ENCODE data around the gene C1orf198. TPM values are rescaled to one million over a fixed set of nuclear protein-coding genes. Genes with fewer than 3 reads are reported as not detected.

Gene C1orf198
- total RNA-seq, 1 donor from 2014 or later = 48.5 TPM

DNA sequence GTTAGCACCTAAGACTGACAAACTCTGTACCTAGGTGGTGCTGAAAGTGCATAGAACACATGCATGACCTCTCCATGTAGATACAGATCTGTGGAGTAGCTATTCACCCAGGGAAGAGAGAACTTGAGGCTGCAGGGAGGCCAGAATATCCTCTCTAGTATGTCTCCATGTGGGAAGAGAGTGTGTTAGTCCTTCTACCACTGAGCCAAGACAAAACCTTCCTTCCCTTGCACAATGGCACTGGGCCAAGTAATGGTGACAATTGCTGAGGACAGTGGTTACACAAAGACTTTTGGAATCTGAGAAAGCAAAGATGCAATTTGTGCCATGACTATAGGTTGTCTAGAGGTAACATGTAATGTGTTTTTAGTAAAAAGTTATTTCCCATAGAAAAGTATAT lies 52.3 kb downstream of the C1orf198 start:
- H3F3A ChIP-seq (ENCODE audit: low read depth) = no peaks in the 10 kb centered on the region
- H3K4me2 ChIP-seq = no peak overlapping the region
- H3K9me3 ChIP-seq (ENCODE audit: low read depth) = peaks cover 18% of the 10 kb centered on the region
- no peak overlapping the region for H3K4me3 ChIP-seq
- H3K27me3 ChIP-seq = no peaks in the 10 kb centered on the region
- Mint-ChIP-seq H3K27ac (no peak overlapping the region), H3K4me1 (peaks cover 13% of the 10 kb centered on the region), H3K9me3 (peaks cover 16% of the 10 kb centered on the region), H3K4me3 (no peak overlapping the region), H3K27me3 (ENCODE audit: insufficient read depth, low read depth) (peaks cover 13% of the 10 kb centered on the region), H3K36me3 (no peaks in the 10 kb centered on the region)
- no peaks in the 10 kb centered on the region for H3K36me3 ChIP-seq
- H3K79me2 ChIP-seq (ENCODE audit: low read depth) = no peaks in the 10 kb centered on the region
- no peaks in the 10 kb centered on the region for H4K20me1 ChIP-seq (ENCODE audit: low read depth)
- no peak overlapping the region for H3K27ac ChIP-seq
- no peak for TF ChIP-seq EZH2phosphoT487 (IDR thresholded peaks at IDR 0.05)
- TF ChIP-seq, protein P1, sequence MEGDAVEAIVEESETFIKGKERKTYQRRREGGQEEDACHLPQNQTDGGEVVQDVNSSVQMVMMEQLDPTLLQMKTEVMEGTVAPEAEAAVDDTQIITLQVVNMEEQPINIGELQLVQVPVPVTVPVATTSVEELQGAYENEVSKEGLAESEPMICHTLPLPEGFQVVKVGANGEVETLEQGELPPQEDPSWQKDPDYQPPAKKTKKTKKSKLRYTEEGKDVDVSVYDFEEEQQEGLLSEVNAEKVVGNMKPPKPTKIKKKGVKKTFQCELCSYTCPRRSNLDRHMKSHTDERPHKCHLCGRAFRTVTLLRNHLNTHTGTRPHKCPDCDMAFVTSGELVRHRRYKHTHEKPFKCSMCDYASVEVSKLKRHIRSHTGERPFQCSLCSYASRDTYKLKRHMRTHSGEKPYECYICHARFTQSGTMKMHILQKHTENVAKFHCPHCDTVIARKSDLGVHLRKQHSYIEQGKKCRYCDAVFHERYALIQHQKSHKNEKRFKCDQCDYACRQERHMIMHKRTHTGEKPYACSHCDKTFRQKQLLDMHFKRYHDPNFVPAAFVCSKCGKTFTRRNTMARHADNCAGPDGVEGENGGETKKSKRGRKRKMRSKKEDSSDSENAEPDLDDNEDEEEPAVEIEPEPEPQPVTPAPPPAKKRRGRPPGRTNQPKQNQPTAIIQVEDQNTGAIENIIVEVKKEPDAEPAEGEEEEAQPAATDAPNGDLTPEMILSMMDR (IDR thresholded peaks at IDR 0.05) = no peak
- TF ChIP-seq EZH2 (IDR thresholded peaks at IDR 0.05) = no peak
- H3K4me1 ChIP-seq = no peaks in the 10 kb centered on the region
- no peak overlapping the region for H3K9ac ChIP-seq
- DNase-seq (ENCODE audit: low spot score) = no peak
- H2AFZ ChIP-seq (replicated peaks) = no peak overlapping the region

DNA sequence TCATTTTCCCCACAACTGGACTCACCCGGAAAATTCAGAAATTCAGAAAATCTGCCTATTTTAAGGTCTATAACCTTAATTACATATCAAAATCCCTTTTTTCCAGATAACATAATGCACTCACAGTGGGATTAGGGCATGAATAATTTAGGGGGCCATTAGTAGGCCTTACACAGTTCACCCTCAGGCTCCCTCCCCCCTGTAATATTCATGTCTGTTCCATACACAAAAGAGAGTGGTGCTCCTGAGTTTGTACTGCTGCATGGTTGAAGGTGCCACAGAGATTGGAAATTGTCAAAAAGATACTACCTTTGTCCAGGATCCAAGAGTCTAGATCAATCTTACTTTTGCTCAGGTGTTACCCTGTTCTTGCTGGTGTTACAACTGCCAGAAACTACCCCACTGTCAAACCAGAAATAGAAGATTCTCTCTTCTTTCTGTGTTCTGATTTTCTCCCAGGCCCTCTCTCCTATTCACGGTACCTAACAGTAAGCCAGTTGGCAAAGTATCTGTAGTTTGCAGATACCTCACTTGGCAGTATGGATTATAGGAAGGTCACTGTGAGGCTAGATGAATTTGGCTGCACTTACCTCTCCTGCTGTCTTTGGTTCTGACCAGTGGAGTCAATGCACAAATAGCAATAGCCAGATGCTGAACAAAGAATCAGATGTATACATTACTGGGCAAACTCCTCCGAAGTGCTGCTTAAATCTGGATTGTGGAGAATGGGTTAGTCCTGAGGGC lies 53.2 kb downstream of the C1orf198 start:
- Mint-ChIP-seq H3K27me3 (ENCODE audit: insufficient read depth, low read depth) (peaks cover 10% of the 10 kb centered on the region), H3K27ac (no peak overlapping the region)
- H3K27ac ChIP-seq = no peak overlapping the region

DNA sequence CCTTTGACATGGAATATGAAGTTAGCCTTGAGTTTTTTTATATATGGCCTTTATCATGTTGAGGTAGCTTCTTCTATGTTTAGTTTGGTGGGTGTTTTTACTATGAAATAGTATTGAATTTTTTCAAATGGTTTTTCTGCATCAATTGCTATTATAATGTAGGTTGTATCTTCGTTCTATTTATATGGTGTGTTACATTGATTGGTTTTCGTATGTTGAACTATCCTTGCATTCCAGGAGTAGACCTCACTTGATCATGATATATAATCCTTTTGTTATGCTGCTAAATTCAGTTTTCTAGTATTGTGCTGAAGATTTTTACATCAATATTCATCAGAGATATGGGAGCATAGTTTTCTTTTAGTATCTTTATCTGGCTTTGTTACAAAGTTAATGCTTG lies 55.8 kb downstream of the C1orf198 start:
- H3K36me3 Mint-ChIP-seq = no peaks in the 10 kb centered on the region
- peaks cover 16% of the 10 kb centered on the region for H3K9me3 Mint-ChIP-seq
- peaks cover 4% of the 10 kb centered on the region for H3K27me3 Mint-ChIP-seq (ENCODE audit: insufficient read depth, low read depth)
- H3K9me3 ChIP-seq (ENCODE audit: low read depth) = peaks cover 18% of the 10 kb centered on the region
- no peaks in the 10 kb centered on the region for H4K20me1 ChIP-seq (ENCODE audit: low read depth)
- H3F3A ChIP-seq (ENCODE audit: low read depth) = no peaks in the 10 kb centered on the region
- no peak overlapping the region for H3K27ac ChIP-seq
- H3K27ac Mint-ChIP-seq = no peak overlapping the region
- H3K4me3 Mint-ChIP-seq = no peak overlapping the region
- no peaks in the 10 kb centered on the region for H3K27me3 ChIP-seq
- no peak overlapping the region for H3K4me3 ChIP-seq
- no peaks in the 10 kb centered on the region for H3K79me2 ChIP-seq (ENCODE audit: low read depth)
- H3K9ac ChIP-seq = no peak overlapping the region
- no peak for DNase-seq (ENCODE audit: low spot score)
- H3K4me1 ChIP-seq = no peaks in the 10 kb centered on the region
- no peaks in the 10 kb centered on the region for H3K36me3 ChIP-seq
- TF ChIP-seq, protein P1 (IDR thresholded peaks at IDR 0.05) = no peak
- TF ChIP-seq EZH2phosphoT487 (IDR thresholded peaks at IDR 0.05) = no peak
- TF ChIP-seq EZH2 (IDR thresholded peaks at IDR 0.05) = no peak
- H3K4me1 Mint-ChIP-seq = peaks cover 5% of the 10 kb centered on the region
- no peak overlapping the region for H3K4me2 ChIP-seq
- H2AFZ ChIP-seq (replicated peaks) = no peak overlapping the region

More for the DNA sequence above, 53.2 kb downstream of the C1orf198 start:
- no peak overlapping the region for H3K4me3 ChIP-seq
- no peaks in the 10 kb centered on the region for H3K79me2 ChIP-seq (ENCODE audit: low read depth)
- H4K20me1 ChIP-seq (ENCODE audit: low read depth) = no peaks in the 10 kb centered on the region
- no peak for DNase-seq (ENCODE audit: low spot score)
- H3K4me2 ChIP-seq = no peak overlapping the region
- peaks cover 18% of the 10 kb centered on the region for H3K9me3 ChIP-seq (ENCODE audit: low read depth)
- no peak overlapping the region for H2AFZ ChIP-seq (replicated peaks)
- no peaks in the 10 kb centered on the region for H3K27me3 ChIP-seq
- no peaks in the 10 kb centered on the region for H3F3A ChIP-seq (ENCODE audit: low read depth)
- Mint-ChIP-seq H3K4me3 (no peak overlapping the region), H3K9me3 (peaks cover 16% of the 10 kb centered on the region), H3K36me3 (no peaks in the 10 kb centered on the region), H3K4me1 (peaks cover 13% of the 10 kb centered on the region)
- no peaks in the 10 kb centered on the region for H3K4me1 ChIP-seq
- H3K9ac ChIP-seq = no peak overlapping the region
- TF ChIP-seq, protein P1 (IDR thresholded peaks at IDR 0.05) = no peak
- TF ChIP-seq EZH2 (IDR thresholded peaks at IDR 0.05) (no peak), EZH2phosphoT487 (IDR thresholded peaks at IDR 0.05) (no peak)
- no peaks in the 10 kb centered on the region for H3K36me3 ChIP-seq

Data from neural progenitor cell (in vitro differentiated cells).